Measurements from ENCODE around the gene MBD6.
"Not testable (repeated sequence)": the region's sequence is repeated elsewhere in the genome, so short reads cannot be mapped to it uniquely, and the experiment has no call there.

The MBD6 gene

GRCh38 chr12:57554897-57555296 is 32.3 kb downstream of the MBD6 start:
- DNase-seq (ENCODE audit: low read depth in 1 of 2, low spot score in 1 of 2): no peak
- Histone ChIP-seq H3K4me3 (replicated peaks; ENCODE audit: insufficient read depth, low read length) (no peak overlapping the region), H3K27me3 (ENCODE audit: insufficient read depth, poor library complexity, severe bottlenecking) (peaks cover 14% of the 10 kb centered on the region), H3K27ac (replicated peaks) (no peak overlapping the region)
- TF ChIP-seq GABPA (IDR thresholded peaks at IDR 0.05; ENCODE audit: low read depth) (no peak), SPI1 (IDR thresholded peaks at IDR 0.05; ENCODE audit: borderline replicate concordance, low read depth) (no peak), POLR2AphosphoS5 (IDR thresholded peaks at IDR 0.05; ENCODE audit: low read depth) (no peak), REST (IDR thresholded peaks at IDR 0.05; ENCODE audit: insufficient replicate concordance, low read depth) (no peak)
- TF ChIP-seq, protein P1, sequence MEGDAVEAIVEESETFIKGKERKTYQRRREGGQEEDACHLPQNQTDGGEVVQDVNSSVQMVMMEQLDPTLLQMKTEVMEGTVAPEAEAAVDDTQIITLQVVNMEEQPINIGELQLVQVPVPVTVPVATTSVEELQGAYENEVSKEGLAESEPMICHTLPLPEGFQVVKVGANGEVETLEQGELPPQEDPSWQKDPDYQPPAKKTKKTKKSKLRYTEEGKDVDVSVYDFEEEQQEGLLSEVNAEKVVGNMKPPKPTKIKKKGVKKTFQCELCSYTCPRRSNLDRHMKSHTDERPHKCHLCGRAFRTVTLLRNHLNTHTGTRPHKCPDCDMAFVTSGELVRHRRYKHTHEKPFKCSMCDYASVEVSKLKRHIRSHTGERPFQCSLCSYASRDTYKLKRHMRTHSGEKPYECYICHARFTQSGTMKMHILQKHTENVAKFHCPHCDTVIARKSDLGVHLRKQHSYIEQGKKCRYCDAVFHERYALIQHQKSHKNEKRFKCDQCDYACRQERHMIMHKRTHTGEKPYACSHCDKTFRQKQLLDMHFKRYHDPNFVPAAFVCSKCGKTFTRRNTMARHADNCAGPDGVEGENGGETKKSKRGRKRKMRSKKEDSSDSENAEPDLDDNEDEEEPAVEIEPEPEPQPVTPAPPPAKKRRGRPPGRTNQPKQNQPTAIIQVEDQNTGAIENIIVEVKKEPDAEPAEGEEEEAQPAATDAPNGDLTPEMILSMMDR (IDR thresholded peaks at IDR 0.05; ENCODE audit: insufficient read depth, low read length): no peak

DNA sequence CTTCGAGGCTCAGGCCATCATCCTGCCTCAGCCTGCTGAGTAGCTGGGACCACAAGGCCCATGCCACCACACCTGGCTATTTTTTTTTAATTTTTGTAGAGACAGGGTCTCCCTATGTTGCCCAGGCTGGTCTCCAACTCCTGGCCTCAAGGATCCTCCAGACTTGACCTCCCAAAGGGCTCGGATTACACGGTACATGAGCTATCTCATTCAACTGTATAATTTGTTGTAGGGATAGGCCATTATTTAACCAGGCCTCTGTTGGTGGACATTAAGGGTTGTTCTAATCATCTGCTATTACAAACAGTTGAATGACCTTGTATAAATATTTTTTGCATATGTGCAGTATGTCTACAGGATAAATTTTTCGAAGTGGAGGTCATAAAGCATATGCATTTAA is 36.2 kb downstream of the MBD6 start:
- no peak for DNase-seq (ENCODE audit: low read depth in 1 of 2, low spot score in 1 of 2)
- Histone ChIP-seq H3K4me3 (replicated peaks; ENCODE audit: insufficient read depth, low read length) (no peak overlapping the region), H3K27ac (replicated peaks) (no peak overlapping the region), H3K27me3 (ENCODE audit: insufficient read depth, poor library complexity, severe bottlenecking) (peaks cover 17% of the 10 kb centered on the region)
- no peak for TF ChIP-seq GABPA (IDR thresholded peaks at IDR 0.05; ENCODE audit: low read depth)
- TF ChIP-seq SPI1 (IDR thresholded peaks at IDR 0.05; ENCODE audit: borderline replicate concordance, low read depth): no peak
- TF ChIP-seq REST (IDR thresholded peaks at IDR 0.05; ENCODE audit: insufficient replicate concordance, low read depth): no peak
- no peak for TF ChIP-seq POLR2AphosphoS5 (IDR thresholded peaks at IDR 0.05; ENCODE audit: low read depth)
- TF ChIP-seq, protein P1 (IDR thresholded peaks at IDR 0.05; ENCODE audit: insufficient read depth, low read length): no peak

- TF ChIP-seq, protein P1 (IDR thresholded peaks at IDR 0.05; ENCODE audit: insufficient read depth, low read length): no peak
- TF ChIP-seq REST (IDR thresholded peaks at IDR 0.05; ENCODE audit: insufficient replicate concordance, low read depth): no peak
- TF ChIP-seq SPI1 (IDR thresholded peaks at IDR 0.05; ENCODE audit: borderline replicate concordance, low read depth): no peak
- no peak for TF ChIP-seq GABPA (IDR thresholded peaks at IDR 0.05; ENCODE audit: low read depth)
- no peak for TF ChIP-seq POLR2AphosphoS5 (IDR thresholded peaks at IDR 0.05; ENCODE audit: low read depth)
These were observed 37.9 kb downstream of the MBD6 start for GRCh38 chr12:57560516-57560915.

DNA sequence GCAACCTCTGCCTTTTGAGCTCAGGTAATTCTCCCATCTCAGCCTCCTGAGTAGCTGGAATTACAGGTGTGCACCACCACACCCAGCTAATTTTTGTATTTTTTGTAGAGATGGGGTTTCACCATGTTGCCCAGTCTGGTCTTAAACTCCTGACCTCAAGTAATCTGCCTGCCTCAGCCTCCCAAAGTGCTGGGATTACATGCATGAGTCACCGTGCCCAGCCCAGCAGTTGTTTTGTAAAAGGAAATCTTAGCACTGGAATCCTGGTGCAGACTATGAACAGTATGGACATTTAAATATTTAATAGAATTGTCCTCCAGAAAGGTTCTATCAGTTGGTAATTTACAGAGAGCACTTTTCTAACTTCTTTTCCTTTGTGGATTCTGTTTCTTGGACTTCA is 38.5 kb downstream of the MBD6 start:
- H3K27me3 ChIP-seq (ENCODE audit: insufficient read depth, poor library complexity, severe bottlenecking): peaks cover 19% of the 10 kb centered on the region
- not testable (repeated sequence) for DNase-seq (ENCODE audit: low read depth in 1 of 2, low spot score in 1 of 2)

More at GRCh38 chr12:57560516-57560915, 37.9 kb downstream of the MBD6 start:
- Histone ChIP-seq H3K27ac (replicated peaks) (no peak overlapping the region), H3K4me3 (replicated peaks; ENCODE audit: insufficient read depth, low read length) (no peak overlapping the region), H3K27me3 (ENCODE audit: insufficient read depth, poor library complexity, severe bottlenecking) (peaks cover 19% of the 10 kb centered on the region)
- DNase-seq (ENCODE audit: low read depth in 1 of 2, low spot score in 1 of 2): no peak

More for the DNA sequence above, 38.5 kb downstream of the MBD6 start:
- H3K4me3 ChIP-seq (replicated peaks; ENCODE audit: insufficient read depth, low read length); H3K27ac ChIP-seq (replicated peaks): not testable (repeated sequence)

Data from HL-60 (cell line).